Measurements from ENCODE around the gene VPS37B.

DNA sequence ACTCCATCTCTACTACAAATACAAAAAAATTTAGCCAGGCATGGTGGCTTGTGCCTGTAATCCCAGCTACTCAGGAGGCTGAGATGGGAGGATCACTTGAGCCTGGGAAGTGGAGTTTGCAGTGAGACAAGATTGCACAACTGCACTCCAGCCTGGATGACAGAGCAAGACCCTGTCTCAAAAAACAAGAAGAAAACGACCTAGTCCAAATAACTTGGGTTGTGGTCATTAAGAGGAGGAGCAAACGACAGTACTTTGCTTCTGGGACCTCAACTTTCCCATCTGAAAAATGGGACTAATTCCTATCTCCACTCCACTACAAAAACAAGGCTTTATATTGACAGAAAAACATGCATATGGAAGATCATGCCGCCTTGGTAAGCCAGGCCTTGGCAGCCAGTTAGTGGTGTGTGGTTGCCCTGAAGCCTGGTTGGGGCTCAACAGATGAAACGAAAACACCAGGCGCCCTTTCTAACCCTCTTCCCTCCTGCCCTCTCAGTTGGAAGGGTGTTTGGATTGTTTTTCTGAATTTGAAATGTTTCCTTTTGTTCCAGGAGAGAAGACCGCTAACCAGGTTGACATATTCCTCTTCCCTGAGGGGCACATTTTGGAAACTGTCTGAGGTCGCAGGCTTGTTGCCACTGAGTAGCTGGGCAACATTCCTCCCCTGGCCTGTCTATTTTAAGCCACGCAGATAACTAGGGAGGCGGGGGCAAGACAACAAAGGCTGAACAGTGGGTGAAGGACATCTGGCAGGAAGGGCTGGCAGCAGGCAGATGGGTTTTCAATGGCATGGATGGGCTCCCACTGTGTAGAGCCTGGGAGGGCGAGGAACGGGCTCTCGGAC, 13.7 kb upstream of the VPS37B start:
- TF ChIP-seq CTCF (conservative IDR thresholded peaks at IDR 0.05 in 1 of 2, IDR thresholded peaks at IDR 0.05 in 1 of 2; ENCODE audit: extremely low read depth in 1 of 2, insufficient read depth in 1 of 2, low read depth in 1 of 2, low read length in 2 of 2) (no peak), EZH2 (IDR thresholded peaks at IDR 0.05; ENCODE audit: borderline replicate concordance, low read length) (no peak)

Data from mammary epithelial cell (primary cell).